IMR-90 (cell line): ENCODE results near the gene TAC4. TPM values are rescaled to one million over a fixed set of nuclear protein-coding genes. Genes with fewer than 3 reads are reported as not detected.

Experiments used
- ATAC-seq: fragments of 200-7000 bp; cut with Tn5 transposase; 2 replicates; pipeline ENCODE4 v1.9.1; 2020; ENCODE audit warnings: low read depth, mild to moderate bottlenecking, moderate library complexity
- BruUV-seq: library from RNA; stranded (reverse); fragments of 400-500 nt; replicated peaks from 2 replicates; lab custom pipeline; 2021; lab: Mats Ljungman, UMichigan
- CTCF ChIA-PET: fragments of 300-600 bp; formaldehyde crosslinking; extraction: SDS; loops from one replicate; lab custom pipeline; 2021; ENCODE audit warnings: antibody characterized with exemption; lab: Yijun Ruan, JAX
- POLR2A ChIA-PET: fragments of 300-600 bp; sonication (Branson Sonifier 250); formaldehyde crosslinking; loops from one replicate; lab custom pipeline; 2022; ENCODE audit warnings: antibody characterized with exemption; ENCODE audit not compliant: unreplicated experiment; lab: Charles Lee
- DNase-seq: peaks from one replicate; pipeline ENCODE4 v3.0.0; 2013
- H2AFZ ChIP-seq: replicated peaks from 2 replicates; pipeline ENCODE3; 2013; ENCODE audit warnings: low read length, mild to moderate bottlenecking; ENCODE audit not compliant: poor library complexity
- H2AK5ac ChIP-seq: 2 replicates; pipeline ENCODE4 v1.6.1; 2013; ENCODE audit warnings: low read depth, low read length, inconsistent platforms
- H2AK9ac ChIP-seq: replicated peaks from 2 replicates; pipeline ENCODE3; 2013; ENCODE audit warnings: mild to moderate bottlenecking, low read depth, low read length, moderate library complexity; ENCODE audit not compliant: poor library complexity
- H2BK120ac ChIP-seq: 2 replicates; pipeline ENCODE4 v1.6.1; 2013; ENCODE audit warnings: low read depth, low read length, inconsistent platforms
- H2BK15ac ChIP-seq: 3 replicates; pipeline ENCODE4 v1.6.1; 2013; ENCODE audit warnings: low read depth, low read length, inconsistent platforms
- H2BK20ac ChIP-seq: 2 replicates; pipeline ENCODE4 v1.6.1; 2013; ENCODE audit warnings: low read depth, mild to moderate bottlenecking, inconsistent platforms, low read length, moderate library complexity
- H2BK5ac ChIP-seq: 2 replicates; pipeline ENCODE4 v1.6.1; 2013; ENCODE audit warnings: mild to moderate bottlenecking, low read depth, low read length, inconsistent platforms; ENCODE audit not compliant: poor library complexity, severe bottlenecking
- H3K14ac ChIP-seq: replicated peaks from 2 replicates; pipeline ENCODE4 v1.6.1; 2013; ENCODE audit warnings: low read depth, low read length, inconsistent platforms
- H3K18ac ChIP-seq: 2 replicates; pipeline ENCODE4 v1.6.1; 2013; ENCODE audit warnings: low read depth, low read length, control low read depth
- H3K23ac ChIP-seq: 2 replicates; pipeline ENCODE4 v1.6.1; 2013; ENCODE audit warnings: low read depth, low read length, inconsistent platforms
- H3K27ac ChIP-seq: 2 replicates; pipeline ENCODE4 v1.5.1; 2013; ENCODE audit warnings: mild to moderate bottlenecking, control low read depth, low read length; ENCODE audit not compliant: insufficient read depth
- H3K27me3 ChIP-seq: 2 replicates; pipeline ENCODE4 v1.6.1; 2013; ENCODE audit warnings: low read length; ENCODE audit not compliant: control insufficient read depth, insufficient read depth
- H3K36me3 ChIP-seq: 2 replicates; pipeline ENCODE4 v1.6.1; 2013; ENCODE audit warnings: low read length, mixed read lengths; ENCODE audit not compliant: control insufficient read depth, insufficient read depth
- H3K4ac ChIP-seq: 2 replicates; pipeline ENCODE4 v1.6.1; 2013; ENCODE audit warnings: low read depth, low read length, inconsistent platforms
- H3K4me1 ChIP-seq: 2 replicates; pipeline ENCODE4 v1.6.1; 2013; ENCODE audit warnings: low read length, mixed read lengths; ENCODE audit not compliant: control insufficient read depth, insufficient read depth
- H3K4me2 ChIP-seq: 2 replicates; pipeline ENCODE4 v1.6.1; 2013; ENCODE audit warnings: low read depth, mild to moderate bottlenecking, control low read depth, low read length, moderate library complexity
- H3K4me3 ChIP-seq: 2 replicates; pipeline ENCODE4 v1.5.1; 2013; ENCODE audit warnings: low read depth, mild to moderate bottlenecking, control low read depth, low read length, moderate library complexity; ENCODE audit not compliant: insufficient read depth
- H3K56ac ChIP-seq: 2 replicates; pipeline ENCODE4 v1.6.1; 2013; ENCODE audit warnings: low read length, inconsistent platforms; ENCODE audit not compliant: insufficient read depth; ENCODE audit errors: extremely low read depth
- H3K79me1 ChIP-seq, 2 experiments: 2 replicates each; pipeline ENCODE4 v1.6.1; 2013; ENCODE audit warnings: low read length in 2 of 2, inconsistent platforms in 1 of 2, low read depth in 1 of 2
- H3K9ac ChIP-seq: 2 replicates; pipeline ENCODE4 v1.6.1; 2013; ENCODE audit warnings: low read depth, low read length, control low read depth
- H3K9me1 ChIP-seq: 2 replicates; pipeline ENCODE4 v1.6.1; 2013; ENCODE audit warnings: low read length, inconsistent platforms; ENCODE audit not compliant: insufficient read depth
- H3K9me3 ChIP-seq: 2 replicates; pipeline ENCODE4 v1.6.1; 2013; ENCODE audit warnings: low read length; ENCODE audit not compliant: control insufficient read depth, insufficient read depth
- H4K20me1 ChIP-seq: 2 replicates; pipeline ENCODE4 v1.6.1; 2013; ENCODE audit warnings: low read length, inconsistent platforms; ENCODE audit not compliant: insufficient read depth
- H4K5ac ChIP-seq: 2 replicates; pipeline ENCODE4 v1.6.1; 2013; ENCODE audit warnings: mild to moderate bottlenecking, low read depth, low read length, control low read depth
- H4K8ac ChIP-seq, 2 experiments: 2 replicates each; pipeline ENCODE4 v1.6.1; 2013; ENCODE audit warnings: low read depth in 2 of 2, low read length in 2 of 2, control low read depth in 1 of 2, inconsistent platforms in 1 of 2
- H4K91ac ChIP-seq: 2 replicates; pipeline ENCODE4 v1.6.1; 2013; ENCODE audit warnings: low read depth, low read length, inconsistent platforms; ENCODE audit not compliant: insufficient read depth
- BHLHE40 ChIP-seq: fragments of 150-350 bp; IDR thresholded peaks from 2 replicates; pipeline ENCODE4 v1.6.1; 2016; ENCODE audit warnings: mild to moderate bottlenecking, low read depth, low read length
- ELK1 ChIP-seq: fragments of 150-350 bp; IDR thresholded peaks from 2 replicates; pipeline ENCODE4 v1.6.1; 2016; ENCODE audit warnings: low read depth, mild to moderate bottlenecking, low read length, moderate library complexity, borderline replicate concordance
- FOS ChIP-seq: fragments of 150-350 bp; IDR thresholded peaks from 2 replicates; pipeline ENCODE4 v1.6.1; 2016; ENCODE audit warnings: low read depth, low read length
- MAFK ChIP-seq: IDR thresholded peaks from 2 replicates; pipeline ENCODE4 v1.6.1; 2012; ENCODE audit warnings: low read depth, low read length, improper control_type of control experiment
- MAZ ChIP-seq: IDR thresholded peaks from 2 replicates; pipeline ENCODE4 v1.6.1; 2012; ENCODE audit warnings: low read depth, mild to moderate bottlenecking, low read length, improper control_type of control experiment, moderate library complexity, borderline replicate concordance
- MXI1 ChIP-seq: IDR thresholded peaks from 2 replicates; pipeline ENCODE4 v1.6.1; 2012; ENCODE audit warnings: low read depth, mild to moderate bottlenecking, low read length, moderate library complexity, borderline replicate concordance
- RCOR1 ChIP-seq: IDR thresholded peaks from 2 replicates; pipeline ENCODE4 v1.6.1; 2012; ENCODE audit warnings: mild to moderate bottlenecking, low read length, improper control_type of control experiment; ENCODE audit not compliant: insufficient replicate concordance
- USF2 ChIP-seq: fragments of 150-350 bp; IDR thresholded peaks from 2 replicates; pipeline ENCODE4 v1.6.1; 2017; ENCODE audit warnings: mild to moderate bottlenecking, antibody characterized with exemption, low read length, low read depth
- WGBS, 2 experiments: methylation state at CpG; one replicate each; pipeline versions ENCODE4 v1.1.5 to v1.1.7; 2013; ENCODE audit warnings: missing lambda C conversion rate in 2 of 2; ENCODE audit not compliant: insufficient read length in 1 of 2; ENCODE audit errors: extremely low coverage in 2 of 2; 5-methylcytosine and 5-hydroxymethylcytosine counted together
- dilution Hi-C: fragments of 300-500 bp; cut with HindIII; formaldehyde crosslinking; loops from one replicate; pipeline ENCODE4 v1.14.3; 2018; ENCODE audit warnings: low sequenced_read_pairs; ENCODE audit not compliant: unreplicated experiment
- in situ Hi-C: fragments of 300-500 bp; cut with MboI; formaldehyde crosslinking; loops from 3 replicates; pipeline ENCODE4 v1.14.3; 2019; ENCODE audit warnings: low sequenced_read_pairs, inconsistent platforms, mixed read lengths
- intact Hi-C: fragments of 100-400 bp; cut with micrococcal nuclease; formaldehyde crosslinking; loops from 2 replicates; pipeline ENCODE4 v1.10.0; 2022
- polyA plus RNA-seq, 3 experiments: library from polyadenylated mRNA; depleted of rRNA; stranded (reverse); fragments of >200 nt; gene quantifications; 2 replicates each; pipeline ENCODE4 v1.2.3, GENCODE V29; 2012; ENCODE audit warnings: low replicate concordance in 1 of 3
- total RNA-seq: library from RNA; depleted of rRNA; stranded (reverse); fragments of >200 nt; gene quantifications from 2 replicates; pipeline ENCODE4 v1.2.3, GENCODE V29; 2012

Gene TAC4
- total and polyA plus RNA-seq, 2 of the 4 experiments (the other 2 are of a cell fraction) = not detected

DNA sequence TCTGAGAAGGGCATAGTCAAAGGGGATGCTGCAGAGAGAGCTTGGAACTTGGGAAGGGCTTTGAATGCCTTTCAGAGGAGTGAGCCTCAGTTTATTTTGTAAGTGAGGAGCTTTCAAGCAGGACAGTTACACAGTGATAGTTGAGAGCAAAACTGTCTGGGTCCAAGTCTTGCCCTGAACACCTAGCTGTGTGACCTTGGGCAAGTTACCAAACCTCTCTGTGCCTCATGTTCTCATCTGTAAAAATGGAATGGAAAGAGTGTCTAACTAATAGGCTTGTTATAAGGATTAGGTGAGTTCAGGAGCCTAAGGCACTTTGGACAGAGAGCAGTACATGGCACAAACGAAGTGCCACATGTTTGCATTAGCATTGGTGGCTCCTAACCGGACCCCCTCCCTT is 27.0 kb upstream of the TAC4 start:
- H3K9me1 ChIP-seq = no peaks in the 10 kb centered on the region
- no peak overlapping the region for H2BK15ac ChIP-seq
- no peak overlapping the region for H3K4ac ChIP-seq
- no peaks in the 10 kb centered on the region for H3K4me1 ChIP-seq
- H4K8ac ChIP-seq = no peak overlapping the region
- H4K20me1 ChIP-seq = no peaks in the 10 kb centered on the region
- no peak overlapping the region for H2BK120ac ChIP-seq
- H2AK5ac ChIP-seq = no peak overlapping the region
- BruUV-seq = no TSS peak
- H3K79me1 ChIP-seq = no peaks in the 10 kb centered on the region
- ChIA-PET CTCF (no interaction called here), POLR2A (no interaction called here)
- H2BK20ac ChIP-seq = no peak overlapping the region
- H3K23ac ChIP-seq = no peak overlapping the region
- intact Hi-C loops = no loop called here
- DNase-seq (no peak), ATAC-seq (no peak)
- no CpG with 5 or more reads among the region's 2 CpGs for WGBS, 2 experiments
- H2AFZ ChIP-seq = no peak overlapping the region
- no peak overlapping the region for H3K27ac ChIP-seq
- H3K27me3 ChIP-seq = peaks cover 77% of the 10 kb centered on the region
- H3K4me2 ChIP-seq = no peak overlapping the region
- no peak overlapping the region for H4K5ac ChIP-seq
- H3K14ac ChIP-seq = no peak overlapping the region
- no peaks in the 10 kb centered on the region for H3K9me3 ChIP-seq
- dilution Hi-C loops = no loop called here
- H2BK5ac ChIP-seq = no peak overlapping the region
- H4K91ac ChIP-seq = no peak overlapping the region
- TF ChIP-seq MAZ = no peak
- TF ChIP-seq MAFK = no peak
- TF ChIP-seq ELK1 = no peak
- TF ChIP-seq USF2 = no peak
- TF ChIP-seq MXI1 = no peak
- TF ChIP-seq RCOR1 = no peak
- TF ChIP-seq FOS = no peak
- no peak for TF ChIP-seq BHLHE40
- no peak overlapping the region for H3K4me3 ChIP-seq
- no peaks in the 10 kb centered on the region for H3K36me3 ChIP-seq
- in situ Hi-C loops = loop anchor here (25.0 kb wide), 1 partner anchor 437 kb away; no protein-coding TSS in a partner anchor
- no peak overlapping the region for H3K9ac ChIP-seq
- H3K56ac ChIP-seq = no peak overlapping the region
- H2AK9ac ChIP-seq = no peak overlapping the region
- H3K18ac ChIP-seq = no peak overlapping the region
